GM19035 (cell line): ENCODE measurements around the gene KLB.
A peak's percentile ranks its signal among the peaks of the same experiment; 100 is the strongest.

Experiments used
- ATAC-seq: cut with Tn5 transposase; IDR thresholded peaks from one replicate; pipeline ENCODE4 v1.9.1; 2021; ENCODE audit not compliant: unreplicated experiment

KLB gene

GRCh38 chr4:39458505-39459300 lies 52.0 kb downstream of the KLB start, which contains the start of the genes LIAS and RPL9:
Gene LIAS, plus strand, starts transcription at chr4:39459056. Its CDS starts 62 bp downstream, at chr4:39459118.
Gene RPL9, minus strand, starts transcription at chr4:39458922. Its CDS starts 483 bp downstream, at chr4:39458439.
- peak; percentile 93 for ATAC-seq

- ATAC-seq = no peak
Observed at GRCh38 chr4:39464886-39465501, 58.3 kb downstream of the KLB start.

- ATAC-seq = no peak
Observed at GRCh38 chr4:39466747-39467146, 60.0 kb downstream of the KLB start.

GRCh38 chr4:39467464-39467863 lies 60.7 kb downstream of the KLB start:
- ATAC-seq = no peak

GRCh38 chr4:39469429-39470077 lies 62.8 kb downstream of the KLB start:
- peak; percentile 90 for ATAC-seq

GRCh38 chr4:39470402-39470801 lies 63.7 kb downstream of the KLB start:
- no peak for ATAC-seq

GRCh38 chr4:39472396-39472795 lies 65.7 kb downstream of the KLB start:
- ATAC-seq = no peak

GRCh38 chr4:39476187-39476895 lies 69.6 kb downstream of the KLB start:
- ATAC-seq = no peak

- no peak for ATAC-seq
Observed at GRCh38 chr4:39480251-39480650, 73.5 kb downstream of the KLB start.

GRCh38 chr4:39480902-39481695 lies 74.4 kb downstream of the KLB start:
- no peak for ATAC-seq

GRCh38 chr4:39484582-39485272 lies 78.0 kb downstream of the KLB start:
- no peak for ATAC-seq

GRCh38 chr4:39486221-39486804 lies 79.6 kb downstream of the KLB start:
- no peak for ATAC-seq

GRCh38 chr4:39490322-39490721 lies 83.6 kb downstream of the KLB start:
- ATAC-seq = no peak

- no peak for ATAC-seq
Observed at GRCh38 chr4:39494354-39494753, 87.6 kb downstream of the KLB start.

- ATAC-seq = no peak
Observed at GRCh38 chr4:39495446-39496213, 88.9 kb downstream of the KLB start.

- no peak for ATAC-seq
Observed at GRCh38 chr4:39497909-39498726, 91.4 kb downstream of the KLB start.

GRCh38 chr4:39498727-39499020 lies 91.9 kb downstream of the KLB start:
- no peak for ATAC-seq
